PC-9 (cell line): ENCODE data around the gene LMOD1. TPM values are rescaled to one million over a fixed set of nuclear protein-coding genes. Genes with fewer than 3 reads are reported as not detected.
A peak's percentile ranks its signal among the peaks of the same experiment; 100 is the strongest.

ENCODE experiments used
- BruUV-seq: library from RNA; stranded (reverse); fragments of 400-500 nt; replicated peaks from 2 replicates; lab custom pipeline; 2021; lab: Mats Ljungman, UMichigan
- CTCF ChIA-PET: fragments of 300-600 bp; sonication (Branson Sonifier 250); formaldehyde crosslinking; loops from one replicate; lab custom pipeline; 2022; ENCODE audit warnings: antibody characterized with exemption; lab: Charles Lee
- POLR2A ChIA-PET: fragments of 300-600 bp; sonication (Branson Sonifier 250); formaldehyde crosslinking; loops from one replicate; lab custom pipeline; 2022; ENCODE audit warnings: antibody characterized with exemption; ENCODE audit not compliant: unreplicated experiment; lab: Charles Lee
- DNase-seq, 2 experiments: peaks; one replicate each; pipeline versions ENCODE4 v3.0.0 to v3.0.0-alpha.2; 2015 to 2022; ENCODE audit warnings: mixed read lengths in 1 of 2
- H2AFZ ChIP-seq: fragments of 200-600 bp; sonication (generic); 2 replicates; pipeline ENCODE4 v1.8.1; 2017; ENCODE audit warnings: antibody characterized with exemption
- H3F3A ChIP-seq: fragments of 200-600 bp; sonication (generic); 2 replicates; pipeline ENCODE4 v1.8.1; 2017; ENCODE audit warnings: antibody characterized with exemption, mild to moderate bottlenecking, low read depth; ENCODE audit not compliant: insufficient read depth
- H3K27ac ChIP-seq: fragments of 200-600 bp; sonication (generic); 2 replicates; pipeline ENCODE4 v1.6.1; 2016; ENCODE audit warnings: mixed run types
- H3K27me3 ChIP-seq: fragments of 200-600 bp; sonication (generic); 2 replicates; pipeline ENCODE4 v1.6.1; 2016; ENCODE audit warnings: low read depth, mixed run types; ENCODE audit not compliant: insufficient read depth
- H3K36me3 ChIP-seq: fragments of 200-600 bp; sonication (generic); 2 replicates; pipeline ENCODE4 v1.6.1; 2016; ENCODE audit warnings: low read depth, mixed run types
- H3K4me1 ChIP-seq: fragments of 200-600 bp; sonication (generic); replicated peaks from 2 replicates; pipeline ENCODE4 v1.6.1; 2016; ENCODE audit warnings: mixed run types; ENCODE audit not compliant: insufficient read depth
- H3K4me2 ChIP-seq: fragments of 200-600 bp; sonication (generic); 2 replicates; pipeline ENCODE4 v1.6.1; 2017; ENCODE audit warnings: mixed run types
- H3K4me3 ChIP-seq: fragments of 200-600 bp; sonication (generic); 2 replicates; pipeline ENCODE4 v1.6.1; 2016; ENCODE audit warnings: mixed run types
- H3K79me2 ChIP-seq: fragments of 200-600 bp; sonication (generic); 2 replicates; pipeline ENCODE4 v1.6.1; 2017; ENCODE audit warnings: low read depth, mixed run types
- H3K9me2 ChIP-seq: fragments of 200-600 bp; sonication (generic); 2 replicates; pipeline ENCODE4 v1.8.1; 2017; ENCODE audit warnings: mild to moderate bottlenecking; ENCODE audit not compliant: insufficient read depth
- H3K9me3 ChIP-seq: fragments of 200-600 bp; sonication (generic); 2 replicates; pipeline ENCODE4 v1.8.1; 2016; ENCODE audit warnings: low read depth; ENCODE audit not compliant: insufficient read depth
- H4K20me1 ChIP-seq: fragments of 200-600 bp; sonication (generic); 2 replicates; pipeline ENCODE4 v1.8.1; 2017; ENCODE audit not compliant: insufficient read depth
- EZH2 ChIP-seq: fragments of 200-600 bp; sonication (generic); IDR thresholded peaks from 2 replicates; pipeline ENCODE4 v1.8.0; 2017; ENCODE audit warnings: antibody characterized with exemption, low read depth
- intact Hi-C: fragments of 100-400 bp; cut with micrococcal nuclease; formaldehyde crosslinking; loops from one replicate; pipeline ENCODE4 v1.10.0; 2022; ENCODE audit not compliant: unreplicated experiment
- total RNA-seq: library from RNA; stranded (reverse); gene quantifications from 2 replicates; pipeline ENCODE4 v1.2.3, GENCODE V29; 2021
- TF ChIP-seq, protein P1 (sequence below): fragments of 200-600 bp; sonication (generic); conservative IDR thresholded peaks from 2 replicates; pipeline ENCODE4 v1.6.1; 2017; ENCODE audit warnings: mixed run types, antibody characterized with exemption, mild to moderate bottlenecking, moderate library complexity

LMOD1 gene
- total RNA-seq, 1 experiment from 2014 or later: 0.74 TPM

DNA sequence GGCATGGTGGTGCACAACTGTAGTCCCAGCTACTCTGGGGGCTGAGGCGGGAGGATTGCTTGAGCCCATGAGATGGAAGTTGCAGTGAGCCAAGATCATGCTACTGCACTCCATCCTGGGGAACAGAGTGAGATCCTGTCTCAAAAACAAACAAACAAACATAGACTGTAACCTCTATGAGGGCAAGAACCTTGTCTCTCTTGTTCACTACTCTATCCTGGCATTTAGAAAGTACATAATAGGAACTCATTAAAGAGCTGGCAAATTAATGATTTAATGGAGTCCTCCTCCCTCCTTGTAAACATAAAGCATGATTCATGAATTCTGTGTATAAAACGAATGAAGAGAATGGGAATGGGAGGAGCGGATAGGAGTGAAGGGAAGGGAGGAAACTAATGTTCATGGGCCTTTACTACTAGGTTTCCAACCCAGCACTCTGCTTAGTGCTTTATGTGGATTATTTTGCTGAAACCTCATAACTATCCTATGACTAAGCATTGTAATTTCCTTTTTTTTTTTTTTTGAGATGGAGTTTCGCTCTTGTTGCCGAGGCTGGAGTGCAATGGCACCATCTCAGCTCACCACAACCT lies 8.6 kb downstream of the LMOD1 start:
- Histone ChIP-seq H3F3A (peaks cover 3% of the 10 kb centered on the region; the same call in 1 of the 2 replicates), H3K9me2 (no peaks in the 10 kb centered on the region), H3K9me3 (no peaks in the 10 kb centered on the region), H2AFZ (no peak overlapping the region), H3K4me3 (no peak overlapping the region), H3K27ac (peak overlapping the region; percentile 62), H3K27me3 (no peaks in the 10 kb centered on the region), H4K20me1 (no peaks in the 10 kb centered on the region), H3K4me1 (peaks cover 27% of the 10 kb centered on the region), H3K4me2 (0 out of 2 replicates have a peak overlapping the region, but pooled peaks have one; percentile 2), H3K79me2 (no peaks in the 10 kb centered on the region), H3K36me3 (no peaks in the 10 kb centered on the region)
- ChIA-PET CTCF (interaction anchor here (0.7 kb wide), 1 partner anchor 42 kb away, joined by 12 read pairs; no protein-coding TSS in a partner anchor), POLR2A (no interaction called here)
- DNase-seq: peak in 1 of 2 experiments; percentile 52
- TF ChIP-seq, protein P1, sequence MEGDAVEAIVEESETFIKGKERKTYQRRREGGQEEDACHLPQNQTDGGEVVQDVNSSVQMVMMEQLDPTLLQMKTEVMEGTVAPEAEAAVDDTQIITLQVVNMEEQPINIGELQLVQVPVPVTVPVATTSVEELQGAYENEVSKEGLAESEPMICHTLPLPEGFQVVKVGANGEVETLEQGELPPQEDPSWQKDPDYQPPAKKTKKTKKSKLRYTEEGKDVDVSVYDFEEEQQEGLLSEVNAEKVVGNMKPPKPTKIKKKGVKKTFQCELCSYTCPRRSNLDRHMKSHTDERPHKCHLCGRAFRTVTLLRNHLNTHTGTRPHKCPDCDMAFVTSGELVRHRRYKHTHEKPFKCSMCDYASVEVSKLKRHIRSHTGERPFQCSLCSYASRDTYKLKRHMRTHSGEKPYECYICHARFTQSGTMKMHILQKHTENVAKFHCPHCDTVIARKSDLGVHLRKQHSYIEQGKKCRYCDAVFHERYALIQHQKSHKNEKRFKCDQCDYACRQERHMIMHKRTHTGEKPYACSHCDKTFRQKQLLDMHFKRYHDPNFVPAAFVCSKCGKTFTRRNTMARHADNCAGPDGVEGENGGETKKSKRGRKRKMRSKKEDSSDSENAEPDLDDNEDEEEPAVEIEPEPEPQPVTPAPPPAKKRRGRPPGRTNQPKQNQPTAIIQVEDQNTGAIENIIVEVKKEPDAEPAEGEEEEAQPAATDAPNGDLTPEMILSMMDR: no peak
- no peak for TF ChIP-seq EZH2
- no TSS peak for BruUV-seq
- intact Hi-C loops: loop anchor here (1.0 kb wide), 1 partner anchor 20 kb away; no protein-coding TSS in a partner anchor

DNA sequence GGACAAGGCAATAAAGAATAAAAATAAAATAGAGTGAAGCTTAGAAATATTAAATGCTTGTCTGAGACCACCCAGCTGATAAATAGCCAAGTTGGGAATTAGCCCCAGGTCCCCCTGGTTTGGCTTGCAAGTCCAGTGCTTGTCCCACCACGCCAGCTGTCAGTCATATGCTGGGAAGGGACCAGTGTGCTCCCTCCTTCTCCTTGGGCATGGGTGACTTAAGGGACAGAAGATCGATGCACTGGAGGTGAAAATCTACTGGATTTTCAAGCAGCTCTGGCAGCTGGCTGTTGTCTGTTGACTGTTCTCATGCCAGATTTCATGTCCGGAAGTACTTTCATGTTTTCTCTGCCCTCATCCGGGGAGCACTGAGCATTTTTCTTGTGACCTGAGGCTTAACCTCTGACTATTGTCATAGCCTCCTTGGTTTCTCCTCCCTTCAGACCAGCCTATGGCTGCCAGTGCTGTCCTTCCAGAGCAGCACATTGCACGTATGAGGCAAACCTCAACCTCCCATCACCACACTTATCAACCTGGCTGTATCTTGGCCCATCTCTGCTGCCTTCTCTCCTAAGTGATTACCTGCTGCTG lies 12.4 kb downstream of the LMOD1 start:
- H4K20me1 ChIP-seq: no peaks in the 10 kb centered on the region
- no peaks in the 10 kb centered on the region for H3K9me2 ChIP-seq
- H3K4me2 ChIP-seq: no peak overlapping the region
- no peaks in the 10 kb centered on the region for H3K36me3 ChIP-seq
- intact Hi-C loops: no loop called here
- H2AFZ ChIP-seq: no peak overlapping the region
- no peaks in the 10 kb centered on the region for H3K9me3 ChIP-seq
- no TSS peak for BruUV-seq
- H3K27me3 ChIP-seq: no peaks in the 10 kb centered on the region
- ChIA-PET POLR2A (no interaction called here), CTCF (no interaction called here)
- no peak for TF ChIP-seq EZH2
- no peak overlapping the region for H3K4me3 ChIP-seq
- peaks cover 24% of the 10 kb centered on the region for H3K4me1 ChIP-seq
- H3K79me2 ChIP-seq: no peaks in the 10 kb centered on the region
- no peak for DNase-seq
- H3K27ac ChIP-seq: no peak overlapping the region
- H3F3A ChIP-seq: peaks cover 7% of the 10 kb centered on the region; the same call in 1 of the 2 replicates

DNA sequence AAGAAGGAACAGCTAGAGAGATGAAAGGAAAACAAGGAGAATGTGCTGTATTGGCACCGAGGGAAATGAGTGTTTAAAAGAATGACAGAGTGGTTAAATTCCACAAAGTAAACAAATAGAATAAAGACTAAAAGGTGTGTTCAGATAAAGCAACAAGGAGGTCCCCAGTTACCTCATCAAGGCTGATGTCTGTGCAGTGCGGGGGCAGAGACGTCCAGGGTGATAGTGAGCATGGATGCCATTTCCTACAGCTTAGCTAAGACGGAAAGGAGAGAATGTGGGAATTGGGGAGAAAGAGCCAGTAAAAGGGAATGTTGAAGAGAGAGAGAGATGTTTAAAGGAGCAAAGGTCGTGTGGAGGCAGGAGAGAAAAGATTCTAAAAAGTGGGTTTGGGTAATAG lies 15.5 kb downstream of the LMOD1 start:
- no peak for DNase-seq
- TF ChIP-seq EZH2: no peak
- TF ChIP-seq, protein P1: no peak
- Histone ChIP-seq H3F3A (0 out of 2 replicates have a peak, but pooled peaks cover 7% of the 10 kb centered on the region), H3K4me2 (peak overlapping the region; percentile 31; the same call in 1 of the 2 replicates), H3K36me3 (no peaks in the 10 kb centered on the region), H3K9me3 (no peaks in the 10 kb centered on the region), H3K9me2 (no peaks in the 10 kb centered on the region), H3K79me2 (no peaks in the 10 kb centered on the region), H3K4me3 (no peak overlapping the region), H3K27ac (no peak overlapping the region), H4K20me1 (no peaks in the 10 kb centered on the region), H3K4me1 (peaks cover 14% of the 10 kb centered on the region), H2AFZ (0 out of 2 replicates have a peak overlapping the region, but pooled peaks have one; percentile 35), H3K27me3 (no peaks in the 10 kb centered on the region)
- intact Hi-C loops: no loop called here
- CTCF ChIA-PET: interaction anchor here (0.7 kb wide), 1 partner anchor 64 kb away, joined by 3 read pairs; no protein-coding TSS in a partner anchor
- POLR2A ChIA-PET: no interaction called here
- BruUV-seq: no TSS peak
